HG02610 (cell line): ENCODE data around the gene DENND2C.

Experiments used
- ATAC-seq: cut with Tn5 transposase; IDR thresholded peaks from one replicate; pipeline ENCODE4 v1.9.1; 2021; ENCODE audit warnings: mild to moderate bottlenecking, moderate library complexity; ENCODE audit not compliant: unreplicated experiment

DENND2C gene

DNA sequence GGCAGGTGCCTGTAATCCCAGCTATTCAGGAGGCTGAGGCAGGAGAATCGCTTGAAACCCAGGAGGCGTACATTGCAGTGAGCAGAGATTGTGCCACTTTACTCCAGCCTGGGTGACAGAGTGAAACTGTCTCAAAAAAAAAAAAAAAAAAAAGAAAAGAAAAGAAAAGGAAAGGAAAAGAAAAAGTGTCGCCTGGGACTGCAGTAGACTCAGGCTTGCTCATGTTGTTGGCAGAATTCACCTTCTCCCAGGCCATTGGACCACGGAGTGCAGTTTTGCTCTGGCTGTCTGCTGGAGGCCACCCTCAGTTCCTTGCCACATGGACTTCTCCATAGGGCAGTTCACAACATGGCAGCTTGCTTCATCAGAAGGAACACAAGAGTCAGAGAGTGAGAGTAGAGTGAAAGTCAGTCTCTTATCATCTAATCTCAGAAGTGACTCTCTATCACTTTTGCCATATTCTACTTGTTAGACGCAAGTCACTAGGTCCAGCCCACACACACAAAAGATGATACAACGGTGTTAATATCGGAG lies 117.7 kb downstream of the DENND2C start:
- no peak for ATAC-seq

- no peak for ATAC-seq
Observed at GRCh38 chr1:114551400-114551799, 118.4 kb downstream of the DENND2C start.

GRCh38 chr1:114550336-114550735 lies 119.5 kb downstream of the DENND2C start:
- ATAC-seq: no peak

- no peak for ATAC-seq
Observed at GRCh38 chr1:114549137-114549536, 120.7 kb downstream of the DENND2C start.

- ATAC-seq: no peak
Observed at GRCh38 chr1:114547076-114547475, 122.8 kb downstream of the DENND2C start.

- no peak for ATAC-seq
Observed at GRCh38 chr1:114545796-114546195, 124.1 kb downstream of the DENND2C start.

- ATAC-seq: no peak
Observed at GRCh38 chr1:114545315-114545714, 124.5 kb downstream of the DENND2C start.

- no peak for ATAC-seq
Observed at GRCh38 chr1:114540821-114541220, 129.0 kb downstream of the DENND2C start.

GRCh38 chr1:114540272-114540671 lies 129.6 kb downstream of the DENND2C start:
- no peak for ATAC-seq

- no peak for ATAC-seq
Observed at GRCh38 chr1:114536043-114536442, 133.8 kb downstream of the DENND2C start.

DNA sequence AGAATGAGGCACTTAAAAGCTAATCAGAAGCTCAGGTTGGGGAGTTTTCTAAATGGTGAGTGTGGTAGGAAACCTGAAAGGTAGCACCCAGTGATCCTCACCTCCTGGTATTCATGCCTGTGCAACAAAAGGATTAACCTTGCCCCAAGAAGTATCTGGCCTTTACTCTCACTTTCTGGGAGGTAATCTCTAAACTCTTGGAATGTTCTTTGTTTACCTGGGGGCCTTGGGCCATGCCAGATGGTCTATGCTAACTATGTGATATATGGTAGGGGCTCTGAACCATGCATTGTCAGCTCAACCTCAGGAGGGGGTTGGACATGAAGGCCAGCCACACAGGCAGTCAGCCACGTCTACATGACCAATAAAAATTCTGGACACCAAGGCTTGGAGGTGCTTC lies 134.4 kb downstream of the DENND2C start:
- no peak for ATAC-seq
